CD4-positive, alpha-beta T cell treated with Interleukin-15 for 1 hour (primary cell): ENCODE data around the gene PRIM1.
A peak's percentile ranks its signal among the peaks of the same experiment; 100 is the strongest.
"Not testable (repeated sequence)": the region's sequence is repeated elsewhere in the genome, so short reads cannot be mapped to it uniquely, and the experiment has no call there.

Experiments
- DNase-seq: peaks from one replicate; pipeline ENCODE4 v3.0.0-alpha.2; 2020

The PRIM1 gene

DNA sequence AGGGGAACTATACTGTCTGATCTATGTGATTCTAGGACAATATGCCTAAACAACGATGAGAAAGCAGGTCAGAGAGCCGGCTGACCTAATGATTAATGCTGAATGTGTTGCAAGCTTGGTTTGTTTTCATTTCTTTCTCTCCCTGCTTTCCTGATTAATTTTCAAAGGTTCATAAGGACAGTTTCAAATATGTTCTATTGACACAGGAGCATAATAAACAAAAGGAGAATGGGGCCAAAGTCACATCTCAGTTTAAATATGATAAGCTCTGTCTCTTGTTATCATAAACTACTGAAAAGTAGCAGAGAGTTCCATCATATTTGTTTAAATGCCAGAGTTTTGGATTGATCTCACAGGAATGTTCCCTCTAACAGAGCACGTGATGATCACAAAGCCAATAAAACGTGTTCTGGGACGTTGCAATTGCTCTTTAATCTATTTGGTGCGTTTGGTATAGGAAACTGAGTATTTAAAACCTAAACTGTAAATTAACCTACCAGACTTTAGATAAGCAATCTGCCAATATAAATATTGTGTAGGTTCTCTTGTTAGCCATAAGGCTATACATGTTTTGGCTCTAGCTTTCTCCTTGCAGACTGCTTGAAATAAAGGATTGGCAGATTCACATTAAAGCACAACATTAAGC is 7.3 kb upstream of the PRIM1 start:
- no peak for DNase-seq

DNA sequence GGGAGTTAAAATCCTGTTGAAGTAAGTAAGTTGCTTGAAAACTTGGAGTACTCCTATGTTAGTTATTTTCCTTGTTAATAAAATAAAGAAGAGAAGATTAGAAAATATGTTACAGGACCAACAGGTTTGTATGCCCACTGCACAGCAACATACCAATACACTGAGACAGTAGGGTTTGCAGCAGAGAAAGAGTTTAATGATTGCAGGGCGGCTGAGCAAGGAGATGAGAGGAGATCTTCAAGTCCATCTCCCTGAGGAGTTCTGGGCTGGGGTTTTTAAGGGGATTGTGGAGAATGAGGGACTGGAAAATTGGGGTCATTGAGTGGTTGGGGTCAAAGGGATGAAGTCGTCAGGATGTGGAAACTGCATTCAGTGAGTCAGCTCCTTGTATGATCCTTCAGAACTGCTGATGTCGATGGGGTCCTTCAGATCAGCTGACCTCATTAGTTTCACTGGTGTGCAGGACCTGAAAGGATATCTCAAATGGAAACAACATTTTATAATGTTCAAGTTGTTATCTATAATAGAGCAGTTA is 6.7 kb upstream of the PRIM1 start:
- no peak for DNase-seq

DNA sequence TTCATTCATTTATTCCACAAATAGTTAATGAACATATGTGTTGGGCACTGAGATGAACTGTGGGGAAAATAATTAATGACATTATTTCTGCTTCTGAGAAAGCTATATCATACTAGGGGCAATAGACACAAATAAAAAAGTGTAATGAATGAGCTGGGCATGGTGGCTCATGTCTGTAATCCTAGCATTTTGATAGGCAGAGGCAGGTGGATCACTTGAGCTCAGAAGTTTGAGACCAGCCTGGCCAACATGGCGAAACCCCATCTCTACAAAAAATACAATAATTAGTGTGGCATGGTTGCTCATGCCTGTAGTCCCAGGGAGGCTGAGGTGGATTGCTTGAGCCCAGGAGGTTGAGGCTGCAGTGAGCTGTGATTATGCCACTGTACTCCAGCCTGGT is 5.8 kb upstream of the PRIM1 start:
- not testable (repeated sequence) for DNase-seq

DNA sequence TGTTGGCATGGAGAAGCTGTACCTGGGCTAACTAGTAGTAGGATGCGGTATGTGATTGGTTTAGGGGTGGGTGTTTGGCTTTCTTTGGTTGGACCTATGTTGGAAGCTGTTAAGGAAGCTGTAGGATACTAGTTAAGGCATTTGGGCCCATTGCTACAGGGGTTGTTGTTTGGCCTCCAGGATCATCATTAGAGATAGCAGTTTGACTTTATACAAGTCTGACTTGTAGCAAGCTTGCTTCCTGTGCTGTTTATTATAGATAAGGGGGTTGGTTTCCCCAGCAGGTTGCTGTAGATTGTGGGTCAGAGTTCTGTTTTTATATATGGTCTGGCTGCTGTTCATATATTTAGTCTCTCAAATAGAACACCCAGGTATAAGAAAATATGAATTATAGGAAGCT is 1.4 kb upstream of the PRIM1 start:
- no peak for DNase-seq

- not testable (repeated sequence) for DNase-seq
These were observed 1.5 kb downstream of the PRIM1 start for GRCh38 chr12:56750596-56750995.

GRCh38 chr12:56749853-56750252 is 2.3 kb downstream of the PRIM1 start:
- DNase-seq = no peak

DNA sequence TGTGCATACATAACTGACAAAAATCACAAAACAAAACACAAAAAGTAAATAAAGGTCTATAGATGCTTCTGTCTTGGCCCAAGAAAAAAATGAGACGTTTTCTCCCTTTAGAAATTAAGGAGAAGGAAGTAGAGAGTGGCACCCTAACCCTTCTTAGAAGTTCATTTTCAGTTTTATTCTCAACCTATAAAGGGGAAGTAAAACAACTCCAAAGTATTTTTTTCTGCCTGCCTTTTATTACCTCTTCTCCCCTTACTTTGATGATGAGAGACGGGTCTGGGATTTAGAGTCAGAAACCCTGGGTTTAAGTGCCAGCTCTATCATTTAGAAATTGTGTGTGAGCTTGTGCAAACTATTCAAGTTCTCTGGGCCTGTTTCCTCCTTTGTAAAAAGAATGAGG is 2.8 kb downstream of the PRIM1 start:
- no peak for DNase-seq

GRCh38 chr12:56728139-56728861 is 23.8 kb downstream of the PRIM1 start:
- no peak for DNase-seq

DNA sequence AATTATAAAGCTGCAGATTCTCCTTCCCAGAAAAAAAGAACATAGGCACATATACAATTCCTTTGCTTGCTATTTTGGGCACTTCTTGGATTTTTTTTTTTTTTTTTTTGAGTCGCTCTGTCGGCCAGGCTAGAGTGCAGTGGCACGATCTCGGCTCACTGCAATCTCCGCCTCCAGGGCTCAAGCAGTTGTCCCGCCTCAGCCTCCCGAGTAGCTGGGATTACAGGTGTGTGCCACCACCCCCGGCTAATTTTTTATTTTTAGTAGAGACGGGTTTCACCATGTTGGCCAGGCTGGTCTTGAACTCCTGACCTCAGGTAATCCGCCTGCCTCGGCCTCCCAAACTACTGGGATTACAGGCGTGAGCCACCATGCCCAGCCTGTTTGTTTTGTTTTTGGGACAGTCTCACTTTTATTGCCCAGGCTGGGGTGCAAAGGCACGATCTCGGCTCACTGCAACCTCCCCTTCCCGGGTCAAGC is 25.9 kb downstream of the PRIM1 start:
- not testable (repeated sequence) for DNase-seq

- no peak for DNase-seq
These were observed 26.4 kb downstream of the PRIM1 start for GRCh38 chr12:56725723-56726102.

- DNase-seq = peak; percentile 98
These were observed 27.0 kb downstream of the PRIM1 start, which contains the start of gene NACA for GRCh38 chr12:56724972-56725722. Gene NACA, minus strand, starts transcription at chr12:56725299. Its CDS starts 778 bp downstream, at chr12:56724521.

GRCh38 chr12:56724701-56724971 is 27.5 kb downstream of the PRIM1 start:
- no peak for DNase-seq

DNA sequence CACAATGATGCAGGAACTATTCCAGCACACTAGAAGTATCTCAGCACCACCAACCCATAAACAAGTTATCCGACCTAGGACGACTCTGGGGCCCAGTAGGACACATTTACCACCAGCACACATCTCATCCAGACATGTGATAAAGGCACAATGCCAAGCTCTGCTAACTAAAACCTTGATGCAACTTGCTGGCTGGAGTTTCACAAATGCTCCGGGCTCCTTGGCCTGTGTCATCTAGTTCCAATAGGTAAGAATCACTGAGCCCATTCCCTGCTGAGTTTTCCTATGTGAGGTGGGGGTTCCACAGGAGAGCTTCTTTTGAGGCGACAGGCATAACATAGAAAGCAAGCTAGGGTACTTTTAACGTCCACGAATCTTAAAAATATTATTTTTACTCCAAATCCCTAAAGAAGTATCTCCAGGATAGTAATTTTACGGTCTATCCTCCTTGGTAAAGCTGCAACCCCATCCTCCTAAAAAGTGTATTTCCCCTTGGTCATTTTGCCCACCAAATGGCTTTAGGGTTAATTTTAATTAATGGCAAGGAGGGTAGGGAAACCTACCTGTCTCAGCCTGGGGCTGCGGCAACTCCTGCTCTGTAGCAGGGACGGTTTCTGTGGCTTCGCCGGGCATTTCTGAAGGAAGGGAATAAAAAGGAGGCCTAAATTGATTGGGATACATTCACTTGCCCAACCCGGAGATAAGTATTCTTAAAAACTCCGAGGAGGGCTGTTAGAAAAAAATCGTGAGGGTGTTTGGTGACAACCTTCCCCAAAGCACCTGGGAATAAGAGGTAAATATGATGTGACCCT is 28.0 kb downstream of the PRIM1 start:
- DNase-seq = no peak

DNA sequence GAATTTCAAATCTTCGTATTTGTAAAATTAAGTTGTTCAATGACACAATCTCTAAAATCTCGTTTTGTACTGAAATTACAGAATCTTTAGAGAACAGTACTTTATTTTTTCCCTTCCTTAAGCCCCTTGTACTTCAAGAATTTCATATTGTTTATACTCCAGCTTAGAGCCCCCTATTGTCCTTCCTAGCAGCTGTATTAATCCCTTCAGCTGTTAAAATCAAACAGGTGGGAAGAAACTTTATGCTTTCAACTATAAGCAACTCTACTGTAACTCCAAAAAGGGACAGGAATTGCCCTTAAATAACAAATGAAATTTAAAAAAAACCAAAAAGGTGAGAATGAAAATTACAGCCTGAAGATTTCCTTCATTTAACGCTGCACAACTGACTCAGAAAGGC is 28.8 kb downstream of the PRIM1 start:
- DNase-seq = no peak

- no peak for DNase-seq
These were observed 29.3 kb downstream of the PRIM1 start for GRCh38 chr12:56722832-56723231.

DNA sequence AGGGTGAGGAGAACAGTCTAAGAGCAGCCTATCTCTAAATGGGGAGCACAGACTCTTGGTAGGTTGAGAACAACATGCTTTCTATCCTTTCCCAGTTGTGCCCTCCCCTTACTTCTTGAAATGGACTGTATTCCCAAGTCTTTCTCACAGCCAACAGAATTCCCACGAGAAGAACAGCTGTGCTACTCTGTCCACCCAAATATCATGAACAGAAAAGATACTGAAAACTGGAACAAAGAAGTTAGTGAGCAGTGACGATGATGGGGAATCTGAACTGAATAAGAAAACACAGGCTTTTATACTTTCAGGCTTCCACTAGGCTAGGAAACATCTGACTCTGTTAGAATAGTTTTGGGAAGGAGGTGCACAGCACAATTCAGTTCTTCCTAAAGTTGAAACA is 30.4 kb downstream of the PRIM1 start:
- no peak for DNase-seq

DNA sequence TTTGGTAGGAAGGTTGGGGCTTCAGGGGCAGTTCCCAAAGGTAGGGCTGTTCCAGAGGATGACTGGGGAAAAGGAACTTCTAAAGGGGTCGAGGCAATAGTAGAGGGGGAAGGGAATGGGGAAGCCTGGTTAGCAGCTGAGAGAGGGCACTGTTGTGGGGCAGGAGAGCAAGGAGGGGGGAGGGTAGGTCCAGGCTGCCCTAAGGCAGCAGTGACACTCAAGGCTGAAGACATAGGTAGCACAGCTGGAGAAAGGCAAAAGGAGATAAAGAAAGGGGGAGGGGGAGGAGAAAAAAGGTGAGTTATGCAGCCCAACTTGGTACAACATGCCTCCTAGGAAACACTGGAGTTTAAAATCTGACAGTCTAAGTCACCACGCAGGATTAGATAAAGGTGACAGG is 30.9 kb downstream of the PRIM1 start:
- no peak for DNase-seq

- no peak for DNase-seq
These were observed 31.4 kb downstream of the PRIM1 start for GRCh38 chr12:56720731-56721151.

DNA sequence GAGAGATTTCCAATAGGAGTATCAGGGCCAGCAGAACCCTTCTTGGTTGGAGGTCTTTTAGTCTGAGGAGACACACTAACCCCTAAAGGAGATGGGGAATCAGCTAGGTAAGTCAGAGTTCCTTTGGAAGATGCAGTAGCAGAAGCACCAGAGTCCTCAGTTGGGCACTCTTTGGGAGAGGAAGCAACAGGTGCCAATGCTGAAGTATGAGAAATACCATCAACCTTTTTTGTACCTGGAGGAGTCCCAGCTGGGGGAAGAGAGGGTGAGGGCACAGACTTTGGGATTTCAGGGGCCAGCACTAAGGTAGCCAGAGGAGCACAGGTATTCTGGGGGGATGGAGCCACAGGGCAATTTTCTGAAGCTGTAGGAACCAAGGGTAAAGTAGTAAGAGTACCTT is 33.1 kb downstream of the PRIM1 start:
- no peak for DNase-seq

DNA sequence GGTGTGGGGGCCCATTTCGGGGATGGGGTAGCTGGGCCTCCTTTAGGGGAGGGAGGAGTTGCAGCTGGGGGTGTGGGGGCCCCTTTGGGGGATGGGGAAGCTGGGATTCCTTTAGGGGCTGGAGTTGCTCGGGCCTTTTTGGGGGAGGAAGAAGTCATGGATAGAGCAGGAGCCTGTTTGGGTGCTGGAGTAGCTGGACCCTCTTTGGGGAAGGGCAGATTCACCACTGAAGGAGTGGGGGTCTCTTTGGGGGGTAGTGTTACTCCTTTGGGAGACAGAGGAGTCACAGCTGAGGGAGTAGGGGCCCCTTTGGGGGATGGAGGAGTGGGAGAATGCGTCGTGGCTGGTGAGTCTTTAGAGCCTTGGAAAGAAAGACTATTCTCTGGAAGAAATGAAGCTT is 33.5 kb downstream of the PRIM1 start:
- no peak for DNase-seq

GRCh38 chr12:56718149-56718548 is 34.0 kb downstream of the PRIM1 start:
- no peak for DNase-seq

GRCh38 chr12:56716933-56717880 is 34.9 kb downstream of the PRIM1 start:
- DNase-seq = no peak
